Ovary (tissue), 9 donors: ENCODE measurements around the gene BTLA. TPM values are rescaled to one million over a fixed set of nuclear protein-coding genes. Genes with fewer than 3 reads are reported as not detected.

Experiments used
- DNase-seq, 5 donors: peaks; one replicate each; pipeline ENCODE4 v3.0.0-alpha.2; 2019 to 2020
- H3K27ac ChIP-seq, 2 donors: fragments of 200-600 bp; one replicate each; pipeline versions ENCODE4 v1.5.1 to v1.8.0; 2019 to 2022
- H3K27me3 ChIP-seq: fragments of 200-600 bp; one replicate; pipeline ENCODE4 v1.8.0; 2022
- H3K36me3 ChIP-seq: fragments of 200-600 bp; sonication (generic); one replicate; pipeline ENCODE4 v1.5.1; 2019
- H3K4me1 ChIP-seq: one replicate; pipeline ENCODE4 v1.8.1; 2013; ENCODE audit warnings: mild to moderate bottlenecking, moderate library complexity; ENCODE audit not compliant: insufficient read depth
- H3K4me3 ChIP-seq: fragments of 200-600 bp; sonication (generic); one replicate; pipeline ENCODE4 v1.5.1; 2017
- H3K9me3 ChIP-seq, 2 donors: fragments of 200-600 bp in 1 of 2; sonication (generic) in 1 of 2; one replicate each; pipeline versions ENCODE4 v1.5.1 to v1.8.1; 2013 to 2019; ENCODE audit warnings: mild to moderate bottlenecking in 1 of 2, moderate library complexity in 1 of 2
- CTCF ChIP-seq, 3 donors: fragments of 450-650 bp in 2 of 3; fragments of 200-600 bp in 1 of 3; IDR thresholded peaks; one replicate each; pipeline versions ENCODE4 v1.5.1 to v1.8.0; 2016 to 2022; ENCODE audit warnings: antibody characterized with exemption in 3 of 3, mild to moderate bottlenecking in 1 of 3
- EP300 ChIP-seq: sonication (generic); formaldehyde crosslinking; IDR thresholded peaks from one replicate; pipeline ENCODE4 v1.6.1; 2017; ENCODE audit warnings: antibody characterized with exemption
- POLR2A ChIP-seq: fragments of 450-650 bp; IDR thresholded peaks from one replicate; pipeline ENCODE4 v1.6.1; 2017; ENCODE audit warnings: antibody characterized with exemption, mild to moderate bottlenecking, moderate library complexity
- WGBS, 3 donors: extraction: QIAGEN DNeasy Blood & Tissue Kit in 1 of 3; methylation state at CpG; one replicate each; pipeline versions ENCODE4 v1.1.5 to v1.1.7; 2013 to 2017; 5-methylcytosine and 5-hydroxymethylcytosine counted together
- intact Hi-C, 4 donors: fragments of 100-400 bp; cut with DNase I; formaldehyde crosslinking; loops; one replicate each; pipeline versions ENCODE4 v1.11.0 to v1.15.1; 2022 to 2023
- polyA plus RNA-seq, 2 donors: library from polyadenylated mRNA; stranded (reverse); fragments of 200-250 nt in 1 of 2; fragments of 350-450 nt in 1 of 2; fragmentation: Illumina TruSeq in 1 of 2; extraction: RNeasy Lipid Tissue Mini Kit (QIAGEN cat#74804) in 1 of 2; gene quantifications; one replicate each; pipeline ENCODE4 v1.2.3, GENCODE V29; 2013 to 2014
- total RNA-seq, 7 donors: library from RNA; depleted of rRNA in 2 of 7; stranded (reverse); fragments of >200 nt in 2 of 7; fragmentation: NEBNext Ultra II Directional in 3 of 7; extraction: Animal tissue kit (Norgen Biotek cat#: 25700) in 3 of 7; gene quantifications; one replicate each; pipeline versions ENCODE4 v1.1.0 to v1.2.4, GENCODE V29; 2016 to 2023
- donor health status: DM: no; HTN: no; CAD: no; lungs with moderate emphysema.
- donor health status: DM: no; HTN: no; CAD: no.
- donor health status: Bipolar disorder and iron deficiency.
- donor health status: DM: yes; HTN: yes; CAD: no.
- donor health status: DM: no; HTN: no; CAD: no.
- donor health status: DM: yes; HTN: yes; CAD: no.

BTLA gene
- total and polyA plus RNA-seq, 9 donors: 0.04 to 0.48 (median 0.17) TPM; not detected in 4

- TF ChIP-seq EP300: no peak
- no peak for TF ChIP-seq CTCF (IDR thresholded peaks at IDR 0.05)
- no peak for TF ChIP-seq POLR2A
- WGBS, 3 donors: 96 to 100% (median 96%) methylated on average over 1 of the region's 1 CpG
- Histone ChIP-seq H3K36me3 (no peaks in the 10 kb centered on the region), H3K27ac (no peak overlapping the region), H3K27me3 (no peaks in the 10 kb centered on the region), H3K9me3 (no peaks in the 10 kb centered on the region), H3K4me1 (no peaks in the 10 kb centered on the region), H3K4me3 (no peak overlapping the region)
- intact Hi-C loops: no loop called here
- DNase-seq: no peak
Measured at GRCh38 chr3:112492124-112492523, 7.1 kb downstream of the BTLA start.

GRCh38 chr3:112491373-112491772 lies 7.9 kb downstream of the BTLA start:
- no peak for TF ChIP-seq CTCF (IDR thresholded peaks at IDR 0.05)
- TF ChIP-seq POLR2A: no peak
- no peak for TF ChIP-seq EP300
- Histone ChIP-seq H3K36me3 (no peaks in the 10 kb centered on the region), H3K4me1 (no peaks in the 10 kb centered on the region), H3K27ac (no peak overlapping the region), H3K9me3 (no peaks in the 10 kb centered on the region), H3K27me3 (no peaks in the 10 kb centered on the region), H3K4me3 (no peak overlapping the region)
- no peak for DNase-seq
- intact Hi-C loops: no loop called here

GRCh38 chr3:112489674-112490479 lies 9.4 kb downstream of the BTLA start:
- DNase-seq: no peak
- H3K27ac ChIP-seq: no peak overlapping the region
- WGBS, 3 donors: 87 to 92% (median 89%) methylated on average over 4 of the region's 4 CpGs
- no peaks in the 10 kb centered on the region for H3K4me1 ChIP-seq
- H3K4me3 ChIP-seq: no peak overlapping the region
- intact Hi-C loops: no loop called here
- TF ChIP-seq CTCF (IDR thresholded peaks at IDR 0.05): no peak
- no peak for TF ChIP-seq EP300
- no peak for TF ChIP-seq POLR2A
- H3K9me3 ChIP-seq: no peaks in the 10 kb centered on the region
- H3K36me3 ChIP-seq: no peaks in the 10 kb centered on the region
- no peaks in the 10 kb centered on the region for H3K27me3 ChIP-seq

GRCh38 chr3:112486811-112487505 lies 12.3 kb downstream of the BTLA start:
- Histone ChIP-seq H3K4me3 (no peak overlapping the region), H3K4me1 (no peaks in the 10 kb centered on the region), H3K9me3 (no peaks in the 10 kb centered on the region), H3K27me3 (no peaks in the 10 kb centered on the region), H3K36me3 (no peaks in the 10 kb centered on the region), H3K27ac (no peak overlapping the region)
- no peak for DNase-seq
- TF ChIP-seq EP300 (no peak), CTCF (IDR thresholded peaks at IDR 0.05) (no peak), POLR2A (no peak)
- 52 to 68% (median 68%) methylated on average over 7 of the region's 7 CpGs for WGBS, 3 donors
- intact Hi-C loops: no loop called here
